ENCODE results near the gene CWF19L1. TPM values are rescaled to one million over a fixed set of nuclear protein-coding genes. Genes with fewer than 3 reads are reported as not detected.

CWF19L1 gene
- total and polyA plus RNA-seq, 4 donors, result 20.5 to 30.0 (median 24.5) TPM

GRCh38 chr10:100222529-100222928, 44.9 kb downstream of the CWF19L1 start:
- WGBS, 2 donors, result 98 to 99% methylated on average over 2 of the region's 2 CpGs
- Histone ChIP-seq H3K4me3 (no peak overlapping the region), H3K27me3 (ENCODE audit: control insufficient read depth in 3 of 3, insufficient read depth in 3 of 3, low read length in 2 of 3) (no peaks in the 10 kb centered on the region), H3K27ac (ENCODE audit: low read depth in 1 of 2, low read length in 1 of 2) (no peak overlapping the region), H3K9ac (ENCODE audit: insufficient read depth in 1 of 2, low read length in 2 of 2) (no peak overlapping the region), H3K36me3 (ENCODE audit: control insufficient read depth in 4 of 4, insufficient read depth in 4 of 4, low read length in 4 of 4) (peaks cover 9 to 26% (median 14%) of the 10 kb centered on the region in 4 donors), H3K4me1 (ENCODE audit: control insufficient read depth in 5 of 5, insufficient read depth in 5 of 5, low read length in 5 of 5) (no peaks in the 10 kb centered on the region), H3K9me3 (ENCODE audit: control insufficient read depth in 4 of 4, insufficient read depth in 3 of 4, low read length in 3 of 4) (no peaks in the 10 kb centered on the region)
- DNase-seq (no peak), ATAC-seq (ENCODE audit: insufficient read depth, low FRiP score) (no peak)
- TF ChIP-seq CTCF (IDR thresholded peaks at IDR 0.05; ENCODE audit: control extremely low read depth, extremely low read depth), result no peak

DNA sequence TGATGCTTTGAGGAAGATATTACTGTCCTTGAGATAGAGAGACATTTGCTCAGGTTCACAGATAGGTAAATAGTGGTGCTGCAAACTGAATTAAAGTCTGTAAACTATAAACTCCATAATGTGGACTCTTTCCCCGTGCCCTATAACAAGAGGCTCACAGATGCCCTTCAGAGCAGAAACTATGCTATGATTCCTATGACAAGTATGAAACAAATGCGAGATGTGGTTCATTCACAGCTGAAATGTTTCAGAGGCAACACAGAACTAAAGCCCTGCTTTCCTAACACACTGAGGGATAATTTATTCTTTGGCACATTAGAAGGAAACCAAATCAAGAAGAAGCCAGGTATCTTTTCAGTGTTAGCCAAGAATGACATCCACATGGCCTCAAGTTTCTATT, 51.4 kb downstream of the CWF19L1 start:
- peaks cover 8 to 40% (median 22%) of the 10 kb centered on the region in 4 donors for H3K36me3 ChIP-seq (ENCODE audit: control insufficient read depth in 4 of 4, insufficient read depth in 4 of 4, low read length in 4 of 4)
- no peak overlapping the region for H3K27ac ChIP-seq (ENCODE audit: low read depth in 1 of 2, low read length in 1 of 2)
- H3K4me1 ChIP-seq (ENCODE audit: control insufficient read depth in 5 of 5, insufficient read depth in 5 of 5, low read length in 5 of 5), result no peaks in the 10 kb centered on the region
- DNase-seq, result no peak
- no peak for ATAC-seq (ENCODE audit: insufficient read depth, low FRiP score)
- H3K27me3 ChIP-seq (ENCODE audit: control insufficient read depth in 3 of 3, insufficient read depth in 3 of 3, low read length in 2 of 3), result no peaks in the 10 kb centered on the region
- TF ChIP-seq CTCF (IDR thresholded peaks at IDR 0.05; ENCODE audit: control extremely low read depth, extremely low read depth), result no peak
- 93 to 95% methylated on average over 2 of the region's 2 CpGs for WGBS, 2 donors
- no peaks in the 10 kb centered on the region for H3K9me3 ChIP-seq (ENCODE audit: control insufficient read depth in 4 of 4, insufficient read depth in 3 of 4, low read length in 3 of 4)
- no peak overlapping the region for H3K4me3 ChIP-seq
- H3K9ac ChIP-seq (ENCODE audit: insufficient read depth in 1 of 2, low read length in 2 of 2), result no peak overlapping the region

- Histone ChIP-seq H3K9ac (ENCODE audit: insufficient read depth in 1 of 2, low read length in 2 of 2) (no peak overlapping the region), H3K4me3 (no peak overlapping the region), H3K36me3 (ENCODE audit: control insufficient read depth in 4 of 4, insufficient read depth in 4 of 4, low read length in 4 of 4) (peaks cover 9 to 31% (median 25%) of the 10 kb centered on the region in 4 donors), H3K4me1 (ENCODE audit: control insufficient read depth in 5 of 5, insufficient read depth in 5 of 5, low read length in 5 of 5) (no peaks in the 10 kb centered on the region), H3K27ac (ENCODE audit: low read depth in 1 of 2, low read length in 1 of 2) (no peak overlapping the region), H3K9me3 (ENCODE audit: control insufficient read depth in 4 of 4, insufficient read depth in 3 of 4, low read length in 3 of 4) (no peaks in the 10 kb centered on the region), H3K27me3 (ENCODE audit: control insufficient read depth in 3 of 3, insufficient read depth in 3 of 3, low read length in 2 of 3) (no peaks in the 10 kb centered on the region)
- DNase-seq, result no peak
- no peak for ATAC-seq (ENCODE audit: insufficient read depth, low FRiP score)
- no peak for TF ChIP-seq CTCF (IDR thresholded peaks at IDR 0.05; ENCODE audit: control extremely low read depth, extremely low read depth)
- WGBS, 2 donors, result 84 to 90% methylated on average over 7 of the region's 7 CpGs
Observed at GRCh38 chr10:100209303-100209702, 58.1 kb downstream of the CWF19L1 start.

DNA sequence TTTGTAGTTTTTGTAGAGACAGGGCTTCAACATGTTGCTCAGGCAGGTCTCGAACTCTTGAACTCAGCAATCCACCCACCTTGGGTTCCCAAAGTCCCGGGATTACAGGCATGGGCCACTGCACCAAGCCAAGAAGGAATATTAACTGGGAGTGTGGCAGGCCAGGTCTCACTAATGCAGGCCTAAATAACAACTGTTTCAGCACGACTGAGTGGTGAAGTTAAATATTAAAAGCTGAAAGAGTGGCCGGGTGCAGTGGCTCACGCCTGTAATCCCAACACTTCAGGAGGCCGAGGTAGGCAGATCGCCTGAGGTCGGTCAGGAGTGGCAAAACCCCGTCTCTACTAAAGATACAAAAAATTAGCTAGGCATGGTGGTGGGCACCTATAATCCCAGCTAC, 59.2 kb downstream of the CWF19L1 start:
- no peak for TF ChIP-seq CTCF (IDR thresholded peaks at IDR 0.05; ENCODE audit: control extremely low read depth, extremely low read depth)
- no peak for DNase-seq
- no peak for ATAC-seq (ENCODE audit: insufficient read depth, low FRiP score)

More for the DNA sequence above, 59.2 kb downstream of the CWF19L1 start:
- Histone ChIP-seq H3K27ac (ENCODE audit: low read depth in 1 of 2, low read length in 1 of 2) (no peak overlapping the region), H3K9me3 (ENCODE audit: control insufficient read depth in 4 of 4, insufficient read depth in 3 of 4, low read length in 3 of 4) (no peaks in the 10 kb centered on the region), H3K4me3 (no peak overlapping the region), H3K27me3 (ENCODE audit: control insufficient read depth in 3 of 3, insufficient read depth in 3 of 3, low read length in 2 of 3) (no peaks in the 10 kb centered on the region), H3K36me3 (ENCODE audit: control insufficient read depth in 4 of 4, insufficient read depth in 4 of 4, low read length in 4 of 4) (peaks cover 13 to 38% (median 26%) of the 10 kb centered on the region in 4 donors), H3K9ac (ENCODE audit: insufficient read depth in 1 of 2, low read length in 2 of 2) (no peak overlapping the region), H3K4me1 (ENCODE audit: control insufficient read depth in 5 of 5, insufficient read depth in 5 of 5, low read length in 5 of 5) (no peaks in the 10 kb centered on the region)
- WGBS, 2 donors, result 88 to 90% methylated on average over 9 of the region's 9 CpGs
